GM12878 (cell line): Measurements from ENCODE around the gene TRAPPC12. TPM values are rescaled to one million over a fixed set of nuclear protein-coding genes. Genes with fewer than 3 reads are reported as not detected.

Experiments
- ATAC-seq: fragments of 200-7000 bp; cut with Tn5 transposase; 3 replicates; pipeline ENCODE4 v1.9.1; 2020; ENCODE audit warnings: mild to moderate bottlenecking, moderate library complexity
- BruUV-seq: library from RNA; stranded (reverse); fragments of 400-500 nt; replicated peaks from 2 replicates; lab custom pipeline; 2021; lab: Mats Ljungman, UMichigan
- CTCF ChIA-PET: fragments of 300-600 bp; sonication (Branson Sonifier 250); formaldehyde crosslinking; extraction: SDS; loops from one replicate; lab custom pipeline; 2021; ENCODE audit warnings: inconsistent platforms; lab: Yijun Ruan, JAX
- POLR2A ChIA-PET: fragments of 350-600 bp; formaldehyde crosslinking; extraction: SDS; loops from one replicate; lab custom pipeline; 2021; ENCODE audit warnings: inconsistent platforms; lab: Charles Lee
- RAD21 ChIA-PET: fragments of 300-600 bp; sonication (Branson Sonifier 250); formaldehyde crosslinking; loops from one replicate; lab custom pipeline; 2023; ENCODE audit warnings: antibody characterized with exemption; ENCODE audit not compliant: unreplicated experiment; lab: Charles Lee
- SMC1A ChIA-PET: fragments of 300-600 bp; sonication (Branson Sonifier 250); formaldehyde crosslinking; loops from one replicate; lab custom pipeline; 2023; ENCODE audit not compliant: unreplicated experiment, uncharacterized antibody; lab: Charles Lee
- DNase-seq: peaks from one replicate; pipeline ENCODE4 v3.0.0-alpha.2; 2011; ENCODE audit warnings: low read depth, low spot score
- FAIRE-seq: peaks from 3 replicates; lab custom pipeline; 2011; peaks lifted over from hg19 to GRCh38; lab: Jason Lieb, UNC
- H2AFZ ChIP-seq: 2 replicates; pipeline ENCODE4 v1.6.0; 2011; ENCODE audit warnings: low read depth, low read length, control low read depth; ENCODE audit not compliant: control insufficient read depth
- H3K27ac ChIP-seq: 2 replicates; pipeline ENCODE4 v1.5.1; 2011; ENCODE audit warnings: control low read depth; ENCODE audit not compliant: control insufficient read depth, insufficient read depth
- H3K27me3 ChIP-seq, 2 experiments: replicated peaks in 1 of 2; 2 replicates each; pipeline versions ENCODE4 v1.6.0 to v1.6.1; 2011; ENCODE audit warnings: low read length in 1 of 2; ENCODE audit not compliant: control insufficient read depth in 2 of 2, insufficient read depth in 2 of 2
- H3K36me3 ChIP-seq, 2 experiments: 2 replicates each; pipeline ENCODE4 v1.5.1; 2011; ENCODE audit warnings: low read length in 1 of 2; ENCODE audit not compliant: control insufficient read depth in 2 of 2, insufficient read depth in 2 of 2
- H3K4me1 ChIP-seq: 2 replicates; pipeline ENCODE4 v1.6.1; 2011; ENCODE audit warnings: mild to moderate bottlenecking, low read length, moderate library complexity, mixed read lengths; ENCODE audit not compliant: control insufficient read depth, insufficient read depth
- H3K4me2 ChIP-seq: 2 replicates; pipeline ENCODE4 v1.6.0; 2011; ENCODE audit warnings: control low read depth; ENCODE audit not compliant: control insufficient read depth, insufficient read depth
- H3K4me3 ChIP-seq: fragments of 200-600 bp; sonication (generic); 2 replicates; pipeline ENCODE4 v1.5.1; 2016
- H3K79me2 ChIP-seq: 2 replicates; pipeline ENCODE4 v1.6.0; 2011; ENCODE audit warnings: low read length; ENCODE audit not compliant: control insufficient read depth, insufficient read depth
- H3K9ac ChIP-seq: 2 replicates; pipeline ENCODE4 v1.8.0; 2011; ENCODE audit warnings: low read length, control low read depth, mixed read lengths; ENCODE audit not compliant: control insufficient read depth, insufficient read depth
- H3K9me3 ChIP-seq: replicated peaks from 3 replicates; pipeline ENCODE4 v1.5.1; 2011; ENCODE audit warnings: mild to moderate bottlenecking, low read length; ENCODE audit not compliant: control insufficient read depth, insufficient read depth
- H4K20me1 ChIP-seq: 2 replicates; pipeline ENCODE4 v1.6.0; 2011; ENCODE audit not compliant: control insufficient read depth, insufficient read depth
- BCL3 ChIP-seq: IDR thresholded peaks from 2 replicates; pipeline ENCODE4 v1.6.1; 2011; ENCODE audit warnings: borderline replicate concordance, low read depth, mild to moderate bottlenecking, moderate library complexity, low read length; ENCODE audit not compliant: insufficient read depth, poor library complexity, severe bottlenecking
- CEBPZ ChIP-seq: fragments of 150-350 bp; IDR thresholded peaks from 2 replicates; pipeline ENCODE4 v1.6.1; 2016; ENCODE audit warnings: low read depth, low read length
- IRF4 ChIP-seq: IDR thresholded peaks from 2 replicates; pipeline ENCODE4 v1.6.1; 2011; ENCODE audit warnings: low read depth, low read length
- PRDM15 ChIP-seq: fragments of 450-650 bp; formaldehyde crosslinking; IDR thresholded peaks from 2 replicates; pipeline ENCODE4 v1.4.0; 2020; ENCODE audit warnings: mild to moderate bottlenecking, moderate library complexity
- RB1 ChIP-seq: fragments of 450-650 bp; formaldehyde crosslinking; IDR thresholded peaks from 2 replicates; pipeline ENCODE4 v1.6.1; 2017; ENCODE audit warnings: mild to moderate bottlenecking, borderline replicate concordance
- REST ChIP-seq: IDR thresholded peaks from 2 replicates; pipeline ENCODE4 v1.6.1; 2012; ENCODE audit warnings: mild to moderate bottlenecking, low read depth, low read length
- WGBS: methylation state at CpG from one replicate; pipeline ENCODE4 v1.1.6; 2016; ENCODE audit warnings: low lambda C conversion rate; ENCODE audit not compliant: insufficient replicate concordance, insufficient coverage; ENCODE audit errors: missing lambda C conversion rate; 5-methylcytosine and 5-hydroxymethylcytosine counted together
- in situ Hi-C: fragments of 300-500 bp; cut with MboI; formaldehyde crosslinking; loops from 9 replicates; pipeline ENCODE4 v1.14.3; 2018; ENCODE audit warnings: mixed read lengths
- intact Hi-C: fragments of 100-400 bp; cut with micrococcal nuclease; formaldehyde crosslinking; loops from one replicate; pipeline ENCODE4 v1.14.2; 2022; ENCODE audit not compliant: unreplicated experiment
- polyA plus RNA-seq, 11 experiments: library from polyadenylated mRNA; depleted of rRNA in 4 of 11; unstranded in 6 of 11; stranded (reverse) in 5 of 11; fragments of >200 nt; fragmentation: Nextera tagmentation in 4 of 11; fragmentation: Illumina TruSeq in 1 of 11; extraction: Ambion mirVana in 4 of 11; extraction: Trizol in 1 of 11; gene quantifications; 1 replicate in 1 of 11; 2 replicates in 10 of 11; pipeline versions ENCODE4 v1.2.1 to v1.2.3, GENCODE V29; 2011 to 2016; ENCODE audit warnings: inconsistent platforms in 2 of 11, missing spikeins in 2 of 11, low read depth in 1 of 11
- total RNA-seq, 4 experiments: library from RNA; depleted of rRNA in 3 of 4; stranded (reverse); fragments of >200 nt in 3 of 4; fragmentation: Illumina TruSeq in 1 of 4; extraction: Trizol in 1 of 4; gene quantifications; 2 replicates each; pipeline versions ENCODE4 v1.2.1 to v1.2.3, GENCODE V29; 2013 to 2021

The TRAPPC12 gene
- total and polyA plus RNA-seq, 10 of the 15 experiments (the other 5 are each of a cell fraction or from before 2014, with no cell fraction given), result 8.6 to 77.1 (median 37.4) TPM

DNA sequence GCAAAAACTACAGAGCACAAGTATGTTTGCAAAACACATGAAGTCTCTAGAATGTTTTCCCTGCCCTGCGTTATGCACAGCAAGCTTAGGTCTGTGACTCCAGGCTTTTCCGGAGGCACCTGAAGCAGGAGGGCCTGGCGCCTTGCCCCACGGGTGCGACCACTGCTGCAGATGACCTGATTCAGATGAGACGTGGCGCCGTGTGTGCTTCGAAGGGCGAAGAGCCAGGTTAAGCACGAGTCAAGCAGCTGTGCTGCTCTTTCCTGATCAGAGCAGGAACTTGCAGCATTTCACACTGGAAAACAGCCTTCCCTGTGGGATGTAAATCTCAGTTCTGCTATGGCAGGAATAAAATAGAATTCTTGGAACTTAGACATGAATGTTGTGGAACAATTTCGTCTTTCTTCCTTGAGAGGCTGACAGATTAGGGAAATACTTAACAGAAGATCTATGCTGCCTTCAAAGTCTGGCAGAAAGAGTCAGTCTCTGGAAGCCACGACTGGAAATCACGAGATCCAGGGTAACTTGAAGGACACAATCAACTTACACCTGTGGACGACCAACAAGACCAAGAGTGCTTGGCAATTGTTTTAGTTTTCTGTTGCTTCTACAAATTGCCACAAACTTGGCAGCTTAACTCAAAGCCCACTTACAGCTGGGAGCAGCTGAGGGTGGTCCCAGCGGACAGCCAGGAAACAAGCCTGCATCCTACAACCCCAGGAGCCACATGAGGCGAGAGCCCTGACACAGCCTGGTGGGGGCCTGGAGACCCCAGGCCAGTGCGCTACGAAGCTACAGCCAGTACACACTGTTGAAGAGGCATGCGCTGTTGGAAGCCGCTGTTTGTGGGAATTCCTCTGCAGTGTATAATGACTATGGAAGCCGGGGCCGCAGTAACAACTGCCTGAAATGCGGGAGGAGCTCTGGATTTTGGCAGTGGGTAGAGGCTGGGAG is 44.8 kb upstream of the TRAPPC12 start:
- H3K27ac ChIP-seq, result no peak overlapping the region
- in situ Hi-C loops (no loop called here), intact Hi-C loops (no loop called here)
- H3K36me3 ChIP-seq, result peaks cover 12 to 19% of the 10 kb centered on the region in 2 experiments
- no peaks in the 10 kb centered on the region for H4K20me1 ChIP-seq
- no peak overlapping the region for H3K9ac ChIP-seq
- ATAC-seq (no peak), FAIRE-seq (no peak), DNase-seq (no peak)
- 93% methylated on average over 24 of the region's 24 CpGs for WGBS
- no peaks in the 10 kb centered on the region for H3K27me3 ChIP-seq
- SMC1A ChIA-PET, result no interaction called here
- H3K4me2 ChIP-seq, result no peak overlapping the region
- POLR2A ChIA-PET, result no interaction called here
- RAD21 ChIA-PET, result no interaction called here
- no peaks in the 10 kb centered on the region for H3K4me1 ChIP-seq
- BruUV-seq, result no TSS peak
- CTCF ChIA-PET, result no interaction called here
- H3K4me3 ChIP-seq, result no peak overlapping the region
- H3K79me2 ChIP-seq, result no peaks in the 10 kb centered on the region
- no peak overlapping the region for H2AFZ ChIP-seq
- H3K9me3 ChIP-seq, result no peaks in the 10 kb centered on the region; the same call in 2 of the 3 replicates
- TF ChIP-seq RB1, result no peak
- no peak for TF ChIP-seq REST
- no peak for TF ChIP-seq PRDM15
- no peak for TF ChIP-seq CEBPZ
- TF ChIP-seq BCL3, result no peak
- TF ChIP-seq IRF4, result no peak
